Activated CD4-positive, alpha-beta T cell treated with anti-CD3 and anti-CD28 coated beads, Interleukin-2, amount 10 ng/mL, durations not matched to agents 24 days and 14 days (primary cell): ENCODE results near the gene CD180. TPM values are rescaled to one million over a fixed set of nuclear protein-coding genes. Genes with fewer than 3 reads are reported as not detected.

ENCODE experiments used
- DNase-seq: peaks from one replicate; pipeline ENCODE4 v3.0.0; 2022
- H3K27ac Mint-ChIP-seq: one replicate; pipeline ENCODE4 v1.8.0; 2022; ENCODE audit warnings: mild to moderate bottlenecking, mixed read lengths
- H3K27me3 Mint-ChIP-seq: one replicate; pipeline ENCODE4 v1.8.0; 2022; ENCODE audit warnings: mixed read lengths
- H3K36me3 Mint-ChIP-seq: one replicate; pipeline ENCODE4 v1.8.0; 2022; ENCODE audit warnings: low read depth, mild to moderate bottlenecking, mixed read lengths
- H3K4me1 Mint-ChIP-seq: one replicate; pipeline ENCODE4 v1.8.0; 2021; ENCODE audit warnings: mixed read lengths
- H3K4me3 Mint-ChIP-seq: one replicate; pipeline ENCODE4 v1.8.0; 2022; ENCODE audit warnings: mild to moderate bottlenecking, moderate library complexity, mixed read lengths
- H3K9me3 Mint-ChIP-seq: one replicate; pipeline ENCODE4 v1.8.0; 2021; ENCODE audit warnings: mixed read lengths
- intact Hi-C: fragments of 100-400 bp; cut with micrococcal nuclease; formaldehyde crosslinking; loops from one replicate; pipeline ENCODE4 v1.15.1; 2023
- total RNA-seq: library from RNA; stranded (reverse); gene quantifications from 2 replicates; pipeline ENCODE4 v1.2.3, GENCODE V29; 2022

CD180 gene
- total RNA-seq, result 0.26 and 0.47 TPM in 2 replicates

- DNase-seq, result no peak
- no peaks in the 10 kb centered on the region for H3K27me3 Mint-ChIP-seq
- intact Hi-C loops, result no loop called here
- H3K9me3 Mint-ChIP-seq, result peaks cover 20% of the 10 kb centered on the region
- H3K36me3 Mint-ChIP-seq, result peaks cover 32% of the 10 kb centered on the region
- peaks cover 46% of the 10 kb centered on the region for H3K4me1 Mint-ChIP-seq
- peak within 1 kb of the TSS; percentile 30 for H3K4me3 Mint-ChIP-seq
- H3K27ac Mint-ChIP-seq, result peak within 1 kb of the TSS; percentile 58
These were observed at the start of gene CD180 for GRCh38 chr5:67196537-67197059. TSS of gene CD180 (minus strand) at chr5:67196799. CDS start at chr5:67196641, 158 bp downstream.

GRCh38 chr5:67246108-67246507, 49.5 kb upstream of the CD180 start:
- H3K4me1 Mint-ChIP-seq, result peaks cover 7% of the 10 kb centered on the region
- H3K9me3 Mint-ChIP-seq, result no peaks in the 10 kb centered on the region
- intact Hi-C loops, result loop anchor here (5.0 kb wide), 2 partner anchors 1006 to 1026 kb away; no protein-coding TSS in a partner anchor
- H3K27me3 Mint-ChIP-seq, result no peaks in the 10 kb centered on the region
- H3K36me3 Mint-ChIP-seq, result no peaks in the 10 kb centered on the region
- H3K27ac Mint-ChIP-seq, result no peak overlapping the region
- H3K4me3 Mint-ChIP-seq, result no peak overlapping the region
- peak; percentile 77 for DNase-seq

GRCh38 chr5:67245259-67245846, 48.8 kb upstream of the CD180 start:
- peaks cover 7% of the 10 kb centered on the region for H3K4me1 Mint-ChIP-seq
- DNase-seq, result no peak
- no peak overlapping the region for H3K4me3 Mint-ChIP-seq
- no peak overlapping the region for H3K27ac Mint-ChIP-seq
- no peaks in the 10 kb centered on the region for H3K27me3 Mint-ChIP-seq
- no peaks in the 10 kb centered on the region for H3K9me3 Mint-ChIP-seq
- no peaks in the 10 kb centered on the region for H3K36me3 Mint-ChIP-seq
- intact Hi-C loops, result loop anchor here (5.0 kb wide), 2 partner anchors 1007 to 1027 kb away; no protein-coding TSS in a partner anchor

- intact Hi-C loops, result no loop called here
- no peak overlapping the region for H3K27ac Mint-ChIP-seq
- no peaks in the 10 kb centered on the region for H3K9me3 Mint-ChIP-seq
- no peak for DNase-seq
- H3K4me3 Mint-ChIP-seq, result no peak overlapping the region
- H3K4me1 Mint-ChIP-seq, result peaks cover 7% of the 10 kb centered on the region
- H3K36me3 Mint-ChIP-seq, result no peaks in the 10 kb centered on the region
- no peaks in the 10 kb centered on the region for H3K27me3 Mint-ChIP-seq
These were observed 47.8 kb upstream of the CD180 start for GRCh38 chr5:67244345-67244793.

GRCh38 chr5:67243944-67244343, 47.3 kb upstream of the CD180 start:
- H3K9me3 Mint-ChIP-seq, result no peaks in the 10 kb centered on the region
- no peaks in the 10 kb centered on the region for H3K27me3 Mint-ChIP-seq
- H3K36me3 Mint-ChIP-seq, result no peaks in the 10 kb centered on the region
- H3K4me3 Mint-ChIP-seq, result no peak overlapping the region
- DNase-seq, result no peak
- peaks cover 7% of the 10 kb centered on the region for H3K4me1 Mint-ChIP-seq
- intact Hi-C loops, result no loop called here
- H3K27ac Mint-ChIP-seq, result no peak overlapping the region

GRCh38 chr5:67243349-67243748, 46.8 kb upstream of the CD180 start:
- H3K27me3 Mint-ChIP-seq, result no peaks in the 10 kb centered on the region
- DNase-seq, result no peak
- H3K4me3 Mint-ChIP-seq, result no peak overlapping the region
- H3K27ac Mint-ChIP-seq, result no peak overlapping the region
- no peaks in the 10 kb centered on the region for H3K36me3 Mint-ChIP-seq
- no peaks in the 10 kb centered on the region for H3K9me3 Mint-ChIP-seq
- intact Hi-C loops, result no loop called here
- peaks cover 2% of the 10 kb centered on the region for H3K4me1 Mint-ChIP-seq

GRCh38 chr5:67241326-67241725, 44.7 kb upstream of the CD180 start:
- H3K4me1 Mint-ChIP-seq, result peaks cover 2% of the 10 kb centered on the region

GRCh38 chr5:67240846-67241245, 44.2 kb upstream of the CD180 start:
- no peaks in the 10 kb centered on the region for H3K9me3 Mint-ChIP-seq
- H3K4me1 Mint-ChIP-seq, result peaks cover 2% of the 10 kb centered on the region
- H3K4me3 Mint-ChIP-seq, result no peak overlapping the region
- no peak overlapping the region for H3K27ac Mint-ChIP-seq
- no peaks in the 10 kb centered on the region for H3K27me3 Mint-ChIP-seq
- intact Hi-C loops, result no loop called here
- no peaks in the 10 kb centered on the region for H3K36me3 Mint-ChIP-seq
- no peak for DNase-seq

More at GRCh38 chr5:67241326-67241725, 44.7 kb upstream of the CD180 start:
- no peak overlapping the region for H3K27ac Mint-ChIP-seq
- DNase-seq, result no peak
- H3K4me3 Mint-ChIP-seq, result no peak overlapping the region
- H3K9me3 Mint-ChIP-seq, result no peaks in the 10 kb centered on the region
- no peaks in the 10 kb centered on the region for H3K36me3 Mint-ChIP-seq
- no peaks in the 10 kb centered on the region for H3K27me3 Mint-ChIP-seq
- intact Hi-C loops, result no loop called here

GRCh38 chr5:67240065-67240464, 43.5 kb upstream of the CD180 start:
- Mint-ChIP-seq H3K4me3 (no peak overlapping the region), H3K9me3 (no peaks in the 10 kb centered on the region), H3K27ac (no peak overlapping the region), H3K27me3 (no peaks in the 10 kb centered on the region), H3K36me3 (no peaks in the 10 kb centered on the region), H3K4me1 (no peaks in the 10 kb centered on the region)
- no peak for DNase-seq
- intact Hi-C loops, result no loop called here

GRCh38 chr5:67238191-67238590, 41.6 kb upstream of the CD180 start:
- no peak for DNase-seq
- no peak overlapping the region for H3K27ac Mint-ChIP-seq
- peaks cover 5% of the 10 kb centered on the region for H3K27me3 Mint-ChIP-seq
- H3K9me3 Mint-ChIP-seq, result no peaks in the 10 kb centered on the region
- H3K4me1 Mint-ChIP-seq, result peaks cover 4% of the 10 kb centered on the region
- no peak overlapping the region for H3K4me3 Mint-ChIP-seq
- intact Hi-C loops, result no loop called here
- H3K36me3 Mint-ChIP-seq, result no peaks in the 10 kb centered on the region

- Mint-ChIP-seq H3K27me3 (peaks cover 10% of the 10 kb centered on the region), H3K27ac (no peak overlapping the region), H3K4me1 (peaks cover 4% of the 10 kb centered on the region), H3K4me3 (no peak overlapping the region), H3K9me3 (peaks cover 3% of the 10 kb centered on the region), H3K36me3 (no peaks in the 10 kb centered on the region)
- DNase-seq, result no peak
- intact Hi-C loops, result no loop called here
These were observed 39.0 kb upstream of the CD180 start for GRCh38 chr5:67235399-67236110.

GRCh38 chr5:67234671-67235176, 38.1 kb upstream of the CD180 start:
- Mint-ChIP-seq H3K9me3 (peaks cover 3% of the 10 kb centered on the region), H3K27ac (no peak overlapping the region), H3K36me3 (no peaks in the 10 kb centered on the region), H3K4me3 (no peak overlapping the region), H3K4me1 (peaks cover 4% of the 10 kb centered on the region), H3K27me3 (peaks cover 13% of the 10 kb centered on the region)
- no peak for DNase-seq
- intact Hi-C loops, result no loop called here

- intact Hi-C loops, result no loop called here
- no peak for DNase-seq
- H3K4me3 Mint-ChIP-seq, result no peak overlapping the region
- H3K27ac Mint-ChIP-seq, result no peak overlapping the region
- peaks cover 5% of the 10 kb centered on the region for H3K9me3 Mint-ChIP-seq
- peaks cover 4% of the 10 kb centered on the region for H3K4me1 Mint-ChIP-seq
- H3K36me3 Mint-ChIP-seq, result no peaks in the 10 kb centered on the region
- peaks cover 21% of the 10 kb centered on the region for H3K27me3 Mint-ChIP-seq
These were observed 36.5 kb upstream of the CD180 start for GRCh38 chr5:67233075-67233474.

GRCh38 chr5:67223211-67223610, 26.6 kb upstream of the CD180 start:
- Mint-ChIP-seq H3K27ac (no peak overlapping the region), H3K9me3 (no peaks in the 10 kb centered on the region), H3K36me3 (peaks cover 3% of the 10 kb centered on the region), H3K4me3 (no peak overlapping the region), H3K4me1 (peaks cover 37% of the 10 kb centered on the region), H3K27me3 (peaks cover 2% of the 10 kb centered on the region)
- DNase-seq, result no peak
- intact Hi-C loops, result no loop called here
